Ovary (tissue), 3 donors: Measurements from ENCODE around the gene OR52M1.

ENCODE experiments used
- CTCF ChIP-seq, 3 donors: fragments of 450-650 bp in 2 of 3; fragments of 200-600 bp in 1 of 3; IDR thresholded peaks; one replicate each; pipeline versions ENCODE4 v1.5.1 to v1.8.0; 2016 to 2022; ENCODE audit warnings: antibody characterized with exemption in 3 of 3, mild to moderate bottlenecking in 1 of 3
- POLR2A ChIP-seq: fragments of 450-650 bp; IDR thresholded peaks from one replicate; pipeline ENCODE4 v1.6.1; 2017; ENCODE audit warnings: antibody characterized with exemption, mild to moderate bottlenecking, moderate library complexity
- donor health status: DM: no; HTN: no; CAD: no.

GRCh38 chr11:4544891-4545290 lies at the start of gene OR52M1:
- TF ChIP-seq POLR2A, result no peak
- no peak for TF ChIP-seq CTCF (IDR thresholded peaks at IDR 0.05)
